EH (cell line): ENCODE results near the gene RAB40C.

Source experiments
- DNase-seq: peaks from one replicate; pipeline ENCODE4 v3.0.0-alpha.2; 2015; ENCODE audit warnings: low read depth

The RAB40C gene

GRCh38 chr16:616733-617586 lies 27.1 kb downstream of the RAB40C start:
- no peak for DNase-seq

GRCh38 chr16:617855-618254 lies 28.0 kb downstream of the RAB40C start:
- DNase-seq: no peak

GRCh38 chr16:619476-620100 lies 29.7 kb downstream of the RAB40C start:
- DNase-seq: no peak

GRCh38 chr16:620700-621525 lies 31.0 kb downstream of the RAB40C start:
- DNase-seq: no peak

GRCh38 chr16:621526-622105 lies 31.8 kb downstream of the RAB40C start:
- no peak for DNase-seq

GRCh38 chr16:622920-623280 lies 33.0 kb downstream of the RAB40C start:
- peak; percentile 42 for DNase-seq

GRCh38 chr16:624526-625070 lies 34.7 kb downstream of the RAB40C start:
- DNase-seq: no peak

- no peak for DNase-seq
These were observed 35.5 kb downstream of the RAB40C start for GRCh38 chr16:625117-625976.

- DNase-seq: no peak
These were observed 36.3 kb downstream of the RAB40C start for GRCh38 chr16:625977-626765.

GRCh38 chr16:626787-627453 lies 37.1 kb downstream of the RAB40C start:
- DNase-seq: peak; percentile 98

- DNase-seq: no peak
These were observed 37.8 kb downstream of the RAB40C start for GRCh38 chr16:627454-628239.

GRCh38 chr16:628321-629061 lies 38.6 kb downstream of the RAB40C start:
- DNase-seq: no peak

GRCh38 chr16:629185-629832 lies 39.4 kb downstream of the RAB40C start:
- DNase-seq: no peak

- DNase-seq: no peak
These were observed 40.0 kb downstream of the RAB40C start for GRCh38 chr16:629833-630248.

- no peak for DNase-seq
These were observed 40.5 kb downstream of the RAB40C start for GRCh38 chr16:630249-630814.

- no peak for DNase-seq
These were observed 41.0 kb downstream of the RAB40C start, which contains the start of gene WFIKKN1 for GRCh38 chr16:630815-631405. TSS of gene WFIKKN1 (plus strand) at chr16:630985. CDS start at chr16:631254, 269 bp downstream.
